K562 (cell line): ENCODE results near the gene GATAD2B. TPM values are rescaled to one million over a fixed set of nuclear protein-coding genes. Genes with fewer than 3 reads are reported as not detected.

Experiments used
- ATAC-seq: fragments of 200-7000 bp; cut with Tn5 transposase; 3 replicates; pipeline ENCODE4 v1.9.1; 2020; ENCODE audit warnings: moderate library complexity
- BruUV-seq: library from RNA; stranded (reverse); fragments of 400-500 nt; replicated peaks from 2 replicates; lab custom pipeline; 2021; lab: Mats Ljungman, UMichigan
- CTCF ChIA-PET: fragments of 300-600 bp; formaldehyde crosslinking; extraction: SDS; loops from one replicate; lab custom pipeline; 2021; ENCODE audit warnings: low intra/inter-chr PET ratio; lab: Yijun Ruan, JAX
- POLR2A ChIA-PET: fragments of 300-600, 350-650 bp; sonication (Branson Sonifier 250); formaldehyde crosslinking; extraction: SDS; loops from one replicate; lab custom pipeline; 2021; ENCODE audit warnings: antibody characterized with exemption, inconsistent platforms; lab: Yijun Ruan, JAX
- DNase-seq, 4 experiments: peaks; one replicate each; pipeline versions ENCODE4 v3.0.0 to v3.0.0-alpha.2; 2011 to 2018; ENCODE audit warnings: low spot score in 3 of 4, mixed read lengths in 3 of 4; ENCODE audit errors: extremely low read depth in 1 of 4
- FAIRE-seq: peaks from 2 replicates; lab custom pipeline; 2011; peaks lifted over from hg19 to GRCh38; lab: Jason Lieb, UNC
- H2AFZ ChIP-seq: 2 replicates; pipeline ENCODE4 v1.6.0; 2011; ENCODE audit warnings: low read depth, low read length, control low read depth, inconsistent platforms
- H3K27ac ChIP-seq: fragments of 200-600 bp; 3 replicates; pipeline ENCODE4 v1.8.0; 2011; ENCODE audit warnings: low read depth, mild to moderate bottlenecking, control low read depth, inconsistent platforms, low read length, moderate library complexity, mixed read lengths; ENCODE audit errors: extremely low read depth
- H3K27me3 ChIP-seq, 2 experiments: fragments of 300-600 bp in 1 of 2; 2 replicates in 1 of 2; 3 replicates in 1 of 2; pipeline versions ENCODE4 v1.6.0 to v1.8.0; 2011; ENCODE audit warnings: inconsistent platforms in 2 of 2, low read length in 2 of 2, mild to moderate bottlenecking in 1 of 2, mixed read lengths in 1 of 2, moderate library complexity in 1 of 2; ENCODE audit not compliant: control insufficient read depth in 2 of 2, insufficient read depth in 2 of 2
- H3K36me3 ChIP-seq: fragments of 300-600 bp; 3 replicates; pipeline ENCODE4 v1.8.0; 2011; ENCODE audit warnings: mild to moderate bottlenecking, low read length, inconsistent platforms; ENCODE audit not compliant: control insufficient read depth, insufficient read depth
- H3K4me1 ChIP-seq, 2 experiments: fragments of 200-600 bp in 1 of 2; replicated peaks in 1 of 2; 2 replicates in 1 of 2; 3 replicates in 1 of 2; pipeline versions ENCODE4 v1.5.1 to v1.8.0; 2011; ENCODE audit warnings: inconsistent platforms in 2 of 2, low read length in 2 of 2, mild to moderate bottlenecking in 1 of 2, mixed read lengths in 1 of 2, moderate library complexity in 1 of 2; ENCODE audit not compliant: control insufficient read depth in 2 of 2, insufficient read depth in 2 of 2
- H3K4me2 ChIP-seq: 2 replicates; pipeline ENCODE4 v1.6.1; 2011; ENCODE audit warnings: low read length, control low read depth, inconsistent platforms, mixed read lengths; ENCODE audit not compliant: insufficient read depth
- H3K4me3 ChIP-seq: fragments of 200-600 bp; sonication (generic), shearing (Covaris generic); 2 replicates; pipeline ENCODE4 v1.5.1; 2016; ENCODE audit warnings: control low read depth, inconsistent platforms
- H3K79me2 ChIP-seq: fragments of 200-600 bp; 3 replicates; pipeline ENCODE4 v1.8.0; 2011; ENCODE audit warnings: low read length, inconsistent platforms; ENCODE audit not compliant: control insufficient read depth, insufficient read depth
- H3K9ac ChIP-seq, 2 experiments: 2 replicates each; pipeline versions ENCODE4 v1.6.0 to v1.6.1; 2011; ENCODE audit warnings: low read depth in 2 of 2, low read length in 2 of 2, control low read depth in 1 of 2, inconsistent platforms in 1 of 2, mild to moderate bottlenecking in 1 of 2, mixed read lengths in 1 of 2; ENCODE audit not compliant: insufficient read depth in 1 of 2
- H3K9me1 ChIP-seq: one replicate; pipeline ENCODE4 v1.6.0; 2011; ENCODE audit warnings: inconsistent platforms, mild to moderate bottlenecking, low read length, moderate library complexity; ENCODE audit not compliant: control insufficient read depth, insufficient read depth
- H3K9me3 ChIP-seq: replicated peaks from 2 replicates; pipeline ENCODE4 v1.5.1; 2011; ENCODE audit warnings: low read depth, low read length, inconsistent platforms; ENCODE audit not compliant: control insufficient read depth, insufficient read depth
- H4K20me1 ChIP-seq: replicated peaks from 2 replicates; pipeline ENCODE4 v1.6.1; 2011; ENCODE audit warnings: low read length, inconsistent platforms, mixed read lengths; ENCODE audit not compliant: control insufficient read depth, insufficient read depth
- BDP1 ChIP-seq: IDR thresholded peaks from 3 replicates; pipeline ENCODE4 v1.6.1; 2011; ENCODE audit not compliant: insufficient read length, insufficient read depth
- CBFA2T3 ChIP-seq: fragments of 450-650 bp; IDR thresholded peaks from 2 replicates; pipeline ENCODE4 v1.6.1; 2017
- CREB1 ChIP-seq, 2 experiments: sonication (generic) in 1 of 2; formaldehyde crosslinking in 1 of 2; IDR thresholded peaks; 2 replicates each; pipeline versions ENCODE4 v1.6.1 to v1.8.0; 2012 to 2022; ENCODE audit warnings: inconsistent platforms in 1 of 2, mild to moderate bottlenecking in 1 of 2, missing genetic modification reagents in 1 of 2, moderate library complexity in 1 of 2
- CXXC5 ChIP-seq: fragments of 250-450 bp; sonication (Bioruptor Pico); IDR thresholded peaks from 2 replicates; pipeline ENCODE4 v1.8.0; 2022; ENCODE audit warnings: inconsistent platforms, mild to moderate bottlenecking, moderate library complexity
- ERF ChIP-seq: fragments of 450-650 bp; formaldehyde crosslinking; IDR thresholded peaks from 2 replicates; pipeline ENCODE4 v1.4.0; 2020; ENCODE audit warnings: mild to moderate bottlenecking, mixed read lengths
- ETS2 ChIP-seq: IDR thresholded peaks from 2 replicates; pipeline ENCODE4 v1.6.1; 2016; ENCODE audit warnings: borderline replicate concordance, missing genetic modification characterization, mild to moderate bottlenecking, moderate library complexity, missing compliant biosample characterization; ENCODE audit not compliant: poor library complexity, severe bottlenecking
- EZH2 ChIP-seq: IDR thresholded peaks from 2 replicates; pipeline ENCODE4 v1.6.1; 2012; ENCODE audit warnings: low read depth, mild to moderate bottlenecking, inconsistent platforms, low read length, borderline replicate concordance
- GTF2E2 ChIP-seq: fragments of 200-800 bp; sonication (Bioruptor generic); IDR thresholded peaks from 2 replicates; pipeline ENCODE4 v1.6.1; 2016; ENCODE audit warnings: missing genetic modification characterization, missing compliant biosample characterization
- HEY1 ChIP-seq: fragments of 250-450 bp; sonication (Bioruptor Pico); IDR thresholded peaks from 2 replicates; pipeline ENCODE4 v1.5.0; 2020; ENCODE audit warnings: mild to moderate bottlenecking, moderate library complexity, borderline replicate concordance
- MAFK ChIP-seq: IDR thresholded peaks from 2 replicates; pipeline ENCODE4 v1.6.1; 2011; ENCODE audit warnings: low read length, improper control_type of control experiment
- NR2C1 ChIP-seq, 2 experiments: fragments of 450-650 bp; IDR thresholded peaks; 2 replicates each; pipeline ENCODE4 v1.6.1; 2017; ENCODE audit warnings: mild to moderate bottlenecking in 2 of 2, antibody characterized with exemption in 1 of 2, inconsistent platforms in 1 of 2, missing compliant biosample characterization in 1 of 2, missing genetic modification characterization in 1 of 2
- NR3C1 ChIP-seq: sonication (generic); formaldehyde crosslinking; IDR thresholded peaks from 2 replicates; pipeline ENCODE4 v1.8.1; 2022; ENCODE audit warnings: missing genetic modification reagents
- NR4A1 ChIP-seq, 2 experiments: fragments of 250-450 bp in 1 of 2; fragments of 450-650 bp in 1 of 2; sonication (Bioruptor Pico) in 1 of 2; IDR thresholded peaks; 2 replicates each; pipeline versions ENCODE4 v1.4.0 to v1.6.1; 2016 to 2020; ENCODE audit warnings: mild to moderate bottlenecking in 2 of 2, missing compliant biosample characterization in 1 of 2, missing genetic modification characterization in 1 of 2, moderate library complexity in 1 of 2
- POLR2G ChIP-seq: fragments of 200-400 bp; formaldehyde crosslinking; IDR thresholded peaks from 2 replicates; pipeline ENCODE4 v1.6.1; 2017; ENCODE audit warnings: low read depth, mild to moderate bottlenecking, antibody characterized with exemption, low read length, moderate library complexity
- PRPF4 ChIP-seq: fragments of 200-400 bp; formaldehyde crosslinking; IDR thresholded peaks from one replicate; pipeline ENCODE4 v1.6.1; 2017; ENCODE audit warnings: low read length, low read depth, mild to moderate bottlenecking; ENCODE audit not compliant: insufficient read depth, poor library complexity, severe bottlenecking
- PTBP1 ChIP-seq: fragments of 200-400 bp; formaldehyde crosslinking; IDR thresholded peaks from 2 replicates; pipeline ENCODE4 v1.6.1; 2017; ENCODE audit warnings: low read depth, low read length
- RBFOX2 ChIP-seq: fragments of 200-400 bp; formaldehyde crosslinking; IDR thresholded peaks from 2 replicates; pipeline ENCODE4 v1.6.1; 2017; ENCODE audit warnings: low read depth, mild to moderate bottlenecking, low read length, moderate library complexity
- TAF7 ChIP-seq: fragments of 450-650 bp; IDR thresholded peaks from 2 replicates; pipeline ENCODE4 v1.6.1; 2016; ENCODE audit warnings: missing genetic modification characterization, missing compliant biosample characterization
- ZBTB33 ChIP-seq: sonication (generic); formaldehyde crosslinking; IDR thresholded peaks from 2 replicates; pipeline ENCODE4 v1.8.1; 2023; ENCODE audit warnings: mild to moderate bottlenecking, missing genetic modification reagents
- ZNF589 ChIP-seq: fragments of 200-800 bp; sonication (Bioruptor generic); IDR thresholded peaks from 2 replicates; pipeline ENCODE4 v1.6.1; 2016; ENCODE audit warnings: low read depth, missing genetic modification characterization, missing compliant biosample characterization
- WGBS: fragments of 100-300 bp; shearing (Covaris generic); methylation state at CpG from one replicate; pipeline ENCODE4 v1.1.6; 2016; ENCODE audit warnings: low coverage, mixed read lengths; ENCODE audit not compliant: insufficient coverage; ENCODE audit errors: missing lambda C conversion rate; 5-methylcytosine and 5-hydroxymethylcytosine counted together
- in situ Hi-C: fragments of 300-500 bp; cut with MboI; formaldehyde crosslinking; loops from 4 replicates; pipeline ENCODE4 v1.15.0; 2018; ENCODE audit warnings: inconsistent platforms, mixed read lengths
- intact Hi-C: fragments of 100-400 bp; cut with micrococcal nuclease; formaldehyde crosslinking; loops from 2 replicates; pipeline ENCODE4 v1.14.2; 2022
- polyA plus RNA-seq, 8 experiments: library from polyadenylated mRNA; depleted of rRNA in 4 of 8; stranded (reverse) in 5 of 8; unstranded in 3 of 8; fragments of >200 nt; fragmentation: Nextera tagmentation in 2 of 8; fragmentation: Illumina TruSeq in 1 of 8; extraction: Ambion mirVana in 2 of 8; extraction: Trizol in 1 of 8; gene quantifications; 2 replicates each; pipeline versions ENCODE4 v1.2.1 to v1.2.3, GENCODE V29; 2011 to 2014; ENCODE audit warnings: inconsistent platforms in 1 of 8, missing spikeins in 1 of 8
- total RNA-seq, 7 experiments: library from RNA; depleted of rRNA in 6 of 7; stranded (reverse); fragments of >200 nt in 6 of 7; fragmentation: Illumina TruSeq in 2 of 7; extraction: Trizol in 2 of 7; gene quantifications; 2 replicates each; pipeline versions ENCODE4 v1.2.1 to v1.2.3, GENCODE V29; 2011 to 2021; ENCODE audit warnings: low replicate concordance in 1 of 7

GATAD2B gene
- total and polyA plus RNA-seq, 9 of the 15 experiments (the other 6 are each of a cell fraction or from before 2014, with no cell fraction given) = 1.5 to 40.2 (median 4.9) TPM

- no peaks in the 10 kb centered on the region for H3K79me2 ChIP-seq
- no peaks in the 10 kb centered on the region for H4K20me1 ChIP-seq
- DNase-seq (peak in 3 of 4 experiments; percentile 66 to 77 (median 73)), ATAC-seq (peak; percentile 73), FAIRE-seq (peak; percentile 72)
- peak overlapping the region; percentile 48 for H3K4me3 ChIP-seq
- in situ Hi-C loops = loop anchor here (5.0 kb wide), 1 partner anchor 103 kb away; the partner anchor contains the start of gene ILF2
- BruUV-seq = no TSS peak
- peak overlapping the region; percentile 36 to 91 for H3K9ac ChIP-seq
- H3K27me3 ChIP-seq = no peaks in the 10 kb centered on the region
- H3K9me3 ChIP-seq = no peaks in the 10 kb centered on the region
- WGBS = 21% methylated on average over 64 of the region's 83 CpGs
- peaks cover 10 to 55% of the 10 kb centered on the region in 2 experiments for H3K4me1 ChIP-seq
- peaks cover 19% of the 10 kb centered on the region; the same call in 2 of the 3 replicates for H3K36me3 ChIP-seq
- CTCF ChIA-PET = no interaction called here
- no peak overlapping the region for H3K27ac ChIP-seq
- H3K4me2 ChIP-seq = peak overlapping the region; percentile 77
- peak overlapping the region; percentile 87 for H2AFZ ChIP-seq
- POLR2A ChIA-PET = interaction anchor here (0.5 to 1.5 kb wide), 8 partner anchors 23 to 290 kb away, joined by 3 to 5 read pairs (median 4); partner anchors contain the start of gene RPS27
- intact Hi-C loops = loop anchor here (10.0 kb wide), 1 partner anchor 261 kb away; no protein-coding TSS in a partner anchor
- no peaks in the 10 kb centered on the region for H3K9me1 ChIP-seq
- TF ChIP-seq EZH2 = no peak
- no peak for TF ChIP-seq PRPF4
- TF ChIP-seq GTF2E2 (tag) = no peak
- no peak for TF ChIP-seq NR3C1 (CRISPR knock-in tag)
- TF ChIP-seq CREB1 (IDR thresholded peaks at IDR 0.05) = no peak
- 0 out of 2 replicates have a peak, but pooled peaks have one; percentile 20 for TF ChIP-seq CREB1 (CRISPR knock-in tag; IDR thresholded peaks at IDR 0.05)
- TF ChIP-seq TAF7 (tag) = no peak
- no peak for TF ChIP-seq ZNF589 (CRISPR knock-in tag)
- no peak for TF ChIP-seq BDP1
- no peak for TF ChIP-seq ERF
- no peak for TF ChIP-seq MAFK
- no peak for TF ChIP-seq NR4A1 (CRISPR knock-in tag; IDR thresholded peaks at IDR 0.05)
- TF ChIP-seq NR4A1 (tag; IDR thresholded peaks at IDR 0.05) = no peak
- TF ChIP-seq HEY1 (CRISPR knock-in tag) = no peak
- no peak for TF ChIP-seq CBFA2T3
- TF ChIP-seq NR2C1 (IDR thresholded peaks at IDR 0.05) = no peak
- no peak for TF ChIP-seq NR2C1 (tag; IDR thresholded peaks at IDR 0.05)
- 0 out of 2 replicates have a peak, but pooled peaks have one; percentile 19 for TF ChIP-seq PTBP1
- peak; percentile 79 for TF ChIP-seq POLR2G
- TF ChIP-seq ZBTB33 (CRISPR knock-in tag) = peak; percentile 93
- peak; percentile 19 for TF ChIP-seq CXXC5 (CRISPR knock-in tag)
- no peak for TF ChIP-seq ETS2
- TF ChIP-seq RBFOX2 = peak; percentile 60
Observed at GRCh38 chr1:153775458-153776327, 147.1 kb downstream of the GATAD2B start.
